Thymus (tissue), 14 donors: ENCODE results near the gene TMEM119. TPM values are rescaled to one million over a fixed set of nuclear protein-coding genes. Genes with fewer than 3 reads are reported as not detected.

ENCODE experiments used
- DNase-seq, 9 donors: peaks; one replicate each; pipeline ENCODE4 v3.0.0-alpha.2; 2013; ENCODE audit warnings: low spot score in 9 of 9, low read depth in 6 of 9, missing footprints in 1 of 9
- H3K27ac ChIP-seq, 2 donors: one replicate each; pipeline ENCODE4 v1.5.1; 2013; ENCODE audit warnings: control low read depth in 1 of 2, low read depth in 1 of 2, low read length in 1 of 2, mild to moderate bottlenecking in 1 of 2, moderate library complexity in 1 of 2
- H3K27me3 ChIP-seq, 2 donors: one replicate each; pipeline ENCODE4 v1.5.1; 2013; ENCODE audit warnings: low read length in 1 of 2; ENCODE audit not compliant: control insufficient read depth in 2 of 2, insufficient read depth in 1 of 2
- H3K36me3 ChIP-seq, 2 donors: one replicate each; pipeline ENCODE4 v1.5.1; 2013; ENCODE audit warnings: low read length in 1 of 2, mild to moderate bottlenecking in 1 of 2, moderate library complexity in 1 of 2; ENCODE audit not compliant: control insufficient read depth in 2 of 2, insufficient read depth in 2 of 2
- H3K4me1 ChIP-seq, 2 donors: one replicate each; pipeline ENCODE4 v1.5.1; 2013; ENCODE audit warnings: low read length in 2 of 2; ENCODE audit not compliant: control insufficient read depth in 2 of 2, insufficient read depth in 2 of 2
- H3K4me3 ChIP-seq, 2 donors: one replicate each; pipeline ENCODE4 v1.5.1; 2013; ENCODE audit warnings: low read length in 2 of 2, control low read depth in 1 of 2, mild to moderate bottlenecking in 1 of 2
- H3K9me3 ChIP-seq, 2 donors: one replicate each; pipeline ENCODE4 v1.5.1; 2013; ENCODE audit warnings: low read length in 1 of 2, mild to moderate bottlenecking in 1 of 2; ENCODE audit not compliant: control insufficient read depth in 2 of 2, insufficient read depth in 1 of 2
- WGBS: extraction: QIAGEN DNeasy Blood & Tissue Kit; methylation state at CpG from one replicate; pipeline ENCODE4 v1.1.7; 2013; 5-methylcytosine and 5-hydroxymethylcytosine counted together
- long read RNA-seq, 10 donors: transcript quantifications; one replicate each; lab custom pipeline, GENCODE V29; 2026
- polyA plus RNA-seq: library from polyadenylated mRNA; stranded (reverse); fragments of 200-250 nt; gene quantifications from one replicate; pipeline ENCODE4 v1.2.3, GENCODE V29; 2013
- total RNA-seq: library from RNA; stranded (reverse); fragments of 120-200 nt; gene quantifications from one replicate; pipeline ENCODE4 v1.2.4, GENCODE V29; 2013
- donor health status: healthy.

TMEM119 gene
- total RNA-seq (5.3 TPM), polyA plus RNA-seq (4.0 TPM)
- long read RNA-seq, donor 1, result 0 reads
- long read RNA-seq, donor 2, result 0 reads
- long read RNA-seq, donor 3, result 0 reads
- long read RNA-seq, donor 4, partial matches to known transcripts, result 0 of 2 reads
- long read RNA-seq, donor 4, other reads (novel, unspliced or antisense), result 0 of 2 reads
- long read RNA-seq, donor 5, partial matches to known transcripts, result 0 of 2 reads
- long read RNA-seq, donor 5, other reads (novel, unspliced or antisense), result 0 of 2 reads
- long read RNA-seq, donor 6, partial matches to known transcripts, result 0 of 3 reads
- long read RNA-seq, donor 6, other reads (novel, unspliced or antisense), result 0 of 3 reads
- long read RNA-seq, donor 7, result 0 reads
- long read RNA-seq, donor 8, partial matches to known transcripts, result 0 of 3 reads
- long read RNA-seq, donor 8, other reads (novel, unspliced or antisense), result 0 of 3 reads
- long read RNA-seq, donor 9, result 0 reads
- long read RNA-seq, donor 10, partial matches to known transcripts, result 0 of 3 reads
- long read RNA-seq, donor 10, other reads (novel, unspliced or antisense), result 0 of 3 reads

GRCh38 chr12:108597559-108598471 is at the start of gene TMEM119:
TSS of gene TMEM119 (minus strand) at chr12:108598084. CDS start at chr12:108592383, 5,701 bp downstream.
- no peak within 1 kb of the TSS for H3K27ac ChIP-seq
- no peak for DNase-seq

GRCh38 chr12:108646600-108647579 is 49.0 kb upstream of the TMEM119 start:
- H3K27ac ChIP-seq, result peak overlapping the region in 1 of 2 donors; percentile 26
- peaks cover 17 to 33% of the 10 kb centered on the region in 2 donors for H3K36me3 ChIP-seq
- no peak overlapping the region for H3K4me3 ChIP-seq
- H3K9me3 ChIP-seq, result no peaks in the 10 kb centered on the region
- no peak for DNase-seq
- 70% methylated on average over 10 of the region's 10 CpGs for WGBS
- H3K4me1 ChIP-seq, result peaks cover 16 to 41% of the 10 kb centered on the region in 2 donors
- no peaks in the 10 kb centered on the region for H3K27me3 ChIP-seq

More at GRCh38 chr12:108597559-108598471, at the start of gene TMEM119:
- WGBS, result 75% methylated on average over 27 of the region's 27 CpGs
- Histone ChIP-seq H3K27me3 (peaks cover 0 to 3% of the 10 kb centered on the region in 2 donors), H3K4me1 (no peaks in the 10 kb centered on the region), H3K36me3 (no peaks in the 10 kb centered on the region), H3K9me3 (no peaks in the 10 kb centered on the region), H3K4me3 (no peak within 1 kb of the TSS)

GRCh38 chr12:108645686-108646599 is 48.1 kb upstream of the TMEM119 start:
- H3K4me1 ChIP-seq, result peaks cover 26 to 51% of the 10 kb centered on the region in 2 donors
- no peaks in the 10 kb centered on the region for H3K9me3 ChIP-seq
- H3K27me3 ChIP-seq, result no peaks in the 10 kb centered on the region
- H3K27ac ChIP-seq, result peak overlapping the region; percentile 26 to 52
- 65% methylated on average over 15 of the region's 15 CpGs for WGBS
- H3K36me3 ChIP-seq, result peaks cover 10 to 28% of the 10 kb centered on the region in 2 donors
- no peak overlapping the region for H3K4me3 ChIP-seq
- DNase-seq, result peak in 1 of 9 donors; percentile 47

- H3K4me1 ChIP-seq, result peaks cover 26 to 60% of the 10 kb centered on the region in 2 donors
- no peak for DNase-seq
- peaks cover 10 to 28% of the 10 kb centered on the region in 2 donors for H3K36me3 ChIP-seq
- H3K27me3 ChIP-seq, result no peaks in the 10 kb centered on the region
- no peak overlapping the region for H3K27ac ChIP-seq
- no peak overlapping the region for H3K4me3 ChIP-seq
- 98% methylated on average over 7 of the region's 7 CpGs for WGBS
- no peaks in the 10 kb centered on the region for H3K9me3 ChIP-seq
Measured at GRCh38 chr12:108644811-108645120, 46.9 kb upstream of the TMEM119 start.

GRCh38 chr12:108643941-108644810 is 46.3 kb upstream of the TMEM119 start:
- Histone ChIP-seq H3K36me3 (peaks cover 10 to 28% of the 10 kb centered on the region in 2 donors), H3K27me3 (no peaks in the 10 kb centered on the region), H3K4me1 (peaks cover 26 to 64% of the 10 kb centered on the region in 2 donors), H3K9me3 (no peaks in the 10 kb centered on the region), H3K4me3 (no peak overlapping the region), H3K27ac (peak overlapping the region in 1 of 2 donors; percentile 26)
- no peak for DNase-seq
- WGBS, result 92% methylated on average over 18 of the region's 18 CpGs

GRCh38 chr12:108642899-108643654 is 45.2 kb upstream of the TMEM119 start:
- no peaks in the 10 kb centered on the region for H3K27me3 ChIP-seq
- H3K4me3 ChIP-seq, result no peak overlapping the region
- no peak overlapping the region for H3K27ac ChIP-seq
- peaks cover 3 to 21% of the 10 kb centered on the region in 2 donors for H3K36me3 ChIP-seq
- DNase-seq, result no peak
- H3K4me1 ChIP-seq, result peaks cover 35 to 75% of the 10 kb centered on the region in 2 donors
- H3K9me3 ChIP-seq, result no peaks in the 10 kb centered on the region
- WGBS, result 96% methylated on average over 1 of the region's 1 CpG
